ENCODE data around the gene CCM2.

DNA sequence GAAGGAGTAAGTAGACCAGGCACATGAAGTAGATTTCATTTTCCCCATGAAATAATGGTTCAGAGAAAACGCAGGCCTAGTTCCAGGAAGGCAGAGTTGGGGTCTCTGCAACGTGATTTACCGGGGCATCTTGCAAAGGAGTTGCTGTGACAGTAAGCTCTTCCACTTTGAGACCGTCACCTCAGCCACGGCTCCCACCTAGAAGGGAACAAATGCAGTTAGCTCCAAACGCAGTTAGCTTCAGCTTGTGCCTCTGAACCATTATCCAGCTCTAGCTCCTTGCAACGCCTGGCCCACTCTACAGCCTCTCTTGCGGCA is 14.1 kb upstream of the CCM2 start:
- TF ChIP-seq POLR2A (IDR thresholded peaks at IDR 0.05; ENCODE audit: low read depth, low read length) (no peak), TAF1 (IDR thresholded peaks at IDR 0.05; ENCODE audit: borderline replicate concordance, low read depth, low read length) (no peak), POLR2AphosphoS5 (IDR thresholded peaks at IDR 0.05; ENCODE audit: low read depth, low read length) (no peak)
